Measurements from ENCODE around the gene MROH7. TPM values are rescaled to one million over a fixed set of nuclear protein-coding genes. Genes with fewer than 3 reads are reported as not detected.

Gene MROH7
- total RNA-seq, 4 donors from 2014 or later, result 0.42 to 1.3 (median 0.89) TPM

GRCh38 chr1:54640361-54640760, 1.2 kb upstream of the MROH7 start:
- TF ChIP-seq POLR2A (IDR thresholded peaks at IDR 0.05) (no peak), CTCF (IDR thresholded peaks at IDR 0.05 in 4 of 5, conservative IDR thresholded peaks at IDR 0.05 in 1 of 5) (no peak)
- peaks cover 0 to 4% of the 10 kb centered on the region in 2 donors for H3K36me3 ChIP-seq
- peaks cover 0 to 5% of the 10 kb centered on the region in 2 donors for H3K4me1 ChIP-seq
- no peak overlapping the region for H3K4me3 ChIP-seq
- DNase-seq (no peak), ATAC-seq (no peak)
- intact Hi-C loops (cut with DNase I; ENCODE audit: low total_unique reads), result no loop called here
- no peak overlapping the region for H3K27ac ChIP-seq
- H3K27me3 ChIP-seq, result no peaks in the 10 kb centered on the region
- no peaks in the 10 kb centered on the region for H3K9me3 ChIP-seq
- in situ Hi-C loops (cut with MboI; ENCODE audit: low sequenced_read_pairs in 4 of 4), result no loop called here

GRCh38 chr1:54643736-54644135, 2.1 kb downstream of the MROH7 start:
- H3K27ac ChIP-seq, result no peak overlapping the region
- no peak overlapping the region for H3K4me3 ChIP-seq
- H3K36me3 ChIP-seq, result no peaks in the 10 kb centered on the region
- H3K9me3 ChIP-seq, result no peaks in the 10 kb centered on the region
- intact Hi-C loops (cut with DNase I; ENCODE audit: low total_unique reads), result no loop called here
- in situ Hi-C loops (cut with MboI; ENCODE audit: low sequenced_read_pairs in 4 of 4), result no loop called here
- no peaks in the 10 kb centered on the region for H3K27me3 ChIP-seq
- no peak for DNase-seq
- no peak for ATAC-seq
- TF ChIP-seq CTCF (IDR thresholded peaks at IDR 0.05 in 4 of 5, conservative IDR thresholded peaks at IDR 0.05 in 1 of 5) (no peak), POLR2A (IDR thresholded peaks at IDR 0.05) (no peak)
- H3K4me1 ChIP-seq, result peaks cover 11 to 15% of the 10 kb centered on the region in 2 donors

GRCh38 chr1:54645806-54646676, 4.5 kb downstream of the MROH7 start:
- in situ Hi-C loops (cut with MboI; ENCODE audit: low sequenced_read_pairs in 4 of 4), result no loop called here

GRCh38 chr1:54649130-54649898, 7.7 kb downstream of the MROH7 start:
- intact Hi-C loops (cut with DNase I; ENCODE audit: low total_unique reads), result no loop called here
- no peak for ATAC-seq

More at GRCh38 chr1:54645806-54646676, 4.5 kb downstream of the MROH7 start:
- TF ChIP-seq CTCF (IDR thresholded peaks at IDR 0.05 in 4 of 5, conservative IDR thresholded peaks at IDR 0.05 in 1 of 5), result no peak
- no peak for TF ChIP-seq POLR2A (IDR thresholded peaks at IDR 0.05)
- H3K9me3 ChIP-seq, result no peaks in the 10 kb centered on the region
- no peak overlapping the region for H3K4me3 ChIP-seq
- no peaks in the 10 kb centered on the region for H3K36me3 ChIP-seq
- DNase-seq (peak; percentile 34 to 62), ATAC-seq (peak; percentile 88 to 93)
- H3K27ac ChIP-seq, result peak overlapping the region; percentile 37 to 75 (median 62)
- H3K4me1 ChIP-seq, result peaks cover 9 to 11% of the 10 kb centered on the region in 2 donors
- intact Hi-C loops (cut with DNase I; ENCODE audit: low total_unique reads), result no loop called here
- H3K27me3 ChIP-seq, result no peaks in the 10 kb centered on the region

More at GRCh38 chr1:54649130-54649898, 7.7 kb downstream of the MROH7 start:
- Histone ChIP-seq H3K27me3 (no peaks in the 10 kb centered on the region), H3K4me1 (peaks cover 9 to 11% of the 10 kb centered on the region in 2 donors), H3K27ac (no peak overlapping the region), H3K9me3 (no peaks in the 10 kb centered on the region), H3K4me3 (no peak overlapping the region), H3K36me3 (no peaks in the 10 kb centered on the region)
- TF ChIP-seq POLR2A (IDR thresholded peaks at IDR 0.05) (no peak), CTCF (IDR thresholded peaks at IDR 0.05 in 4 of 5, conservative IDR thresholded peaks at IDR 0.05 in 1 of 5) (no peak)
- no peak for DNase-seq
- in situ Hi-C loops (cut with MboI; ENCODE audit: low sequenced_read_pairs in 4 of 4), result no loop called here

Data from gastrocnemius medialis (tissue), 4 donors.